Measurements from ENCODE around the gene LTA. TPM values are rescaled to one million over a fixed set of nuclear protein-coding genes. Genes with fewer than 3 reads are reported as not detected.
A peak's percentile ranks its signal among the peaks of the same experiment; 100 is the strongest.

The LTA gene
- total and polyA plus RNA-seq, 2 donors (not counting 1 experiment from before 2014, with no cell fraction given), result 8.6 to 8.8 TPM

- ATAC-seq (ENCODE audit: low read depth), result no peak
- Histone ChIP-seq H3K4me1 (ENCODE audit: control insufficient read depth in 2 of 2, insufficient read depth in 2 of 2, low read length in 2 of 2) (peaks cover 90 to 97% of the 10 kb centered on the region in 2 donors), H3K9me3 (ENCODE audit: control extremely low read depth in 1 of 3, control insufficient read depth in 2 of 3, insufficient read depth in 1 of 3, low read length in 2 of 3) (no peaks in the 10 kb centered on the region), H3K9ac (ENCODE audit: low read length) (peak overlapping the region; percentile 59), H3K27me3 (replicated peaks in 1 of 4; ENCODE audit: control extremely low read depth in 1 of 4, control insufficient read depth in 3 of 4, insufficient read depth in 4 of 4, low read length in 3 of 4) (no peaks in the 10 kb centered on the region), H3K27ac (ENCODE audit: low read length in 2 of 2) (peak overlapping the region; percentile 87 to 95), H4K20me1 (ENCODE audit: control insufficient read depth, insufficient read depth, low read length, poor library complexity, severe bottlenecking) (no peaks in the 10 kb centered on the region), H2AFZ (ENCODE audit: insufficient read depth, low read depth, low read length, poor library complexity, severe bottlenecking) (peak overlapping the region; percentile 75), H3K36me3 (replicated peaks in 1 of 2; ENCODE audit: control extremely low read depth in 1 of 2, control insufficient read depth in 1 of 2, extremely low read depth in 1 of 2, insufficient read depth in 2 of 2, low read length in 1 of 2) (no peaks in the 10 kb centered on the region), H3K4me2 (replicated peaks; ENCODE audit: low read depth, low read length, poor library complexity, severe bottlenecking) (peak overlapping the region; percentile 72), H3K4me3 (ENCODE audit: control extremely low read depth in 1 of 5, extremely low read depth in 1 of 5, insufficient read depth in 1 of 5, low read depth in 2 of 5, low read length in 4 of 5) (peak overlapping the region; percentile 8 to 63 (median 40)), H3K79me2 (ENCODE audit: control insufficient read depth, insufficient read depth, low read length) (peaks cover 65% of the 10 kb centered on the region)
- TF ChIP-seq EZH2 (IDR thresholded peaks at IDR 0.05; ENCODE audit: borderline replicate concordance, insufficient read depth, low read depth, low read length, poor library complexity, severe bottlenecking) (no peak), CTCF (IDR thresholded peaks at IDR 0.05) (no peak)
- no peaks in the 10 kb centered on the region for H3K27me3 Mint-ChIP-seq
- intact Hi-C loops (cut with micrococcal nuclease), result no loop called here
- POLR2A ChIA-PET, result interaction anchor here (0.6 to 35.3 kb wide), 7 partner anchors 8 to 1061 kb away, joined by 4 to 1450 read pairs (median 6); partner anchors contain the start of genes ATP6V1G2, DDX39B, LST1 and LTA
- CTCF ChIA-PET, result interaction anchor here (18.5 to 35.3 kb wide), 3 partner anchors 6 to 31 kb away, joined by 1108 to 2241 read pairs (median 1108); partner anchors contain the start of genes ATP6V1G2, LST1, LTA and LTB
- H3K27ac Mint-ChIP-seq, result peak overlapping the region; percentile 97
- H3K4me1 Mint-ChIP-seq, result peaks cover 88% of the 10 kb centered on the region
- no peaks in the 10 kb centered on the region for H3K9me3 Mint-ChIP-seq (ENCODE audit: insufficient read depth)
- 8% methylated on average over 8 of the region's 12 CpGs for WGBS (ENCODE audit: insufficient coverage)
- DNase-seq, result no peak
- peak overlapping the region; percentile 82 for H3K4me3 Mint-ChIP-seq
These were observed 16.0 kb downstream of the LTA start for GRCh38 chr6:31587791-31588777.

All from B cell (primary cell).